WTC11 (cell line): ENCODE results near the gene CACHD1. TPM values are rescaled to one million over a fixed set of nuclear protein-coding genes. Genes with fewer than 3 reads are reported as not detected.

Experiments used
- ATAC-seq: fragments of 200-7000 bp; cut with Tn5 transposase; 2 replicates; pipeline ENCODE4 v1.10.0; 2021; ENCODE audit warnings: mild to moderate bottlenecking, moderate library complexity
- CTCF ChIA-PET: fragments of 300-600 bp; sonication (Branson Sonifier 250); formaldehyde crosslinking; loops from one replicate; lab custom pipeline; 2021; ENCODE audit warnings: antibody characterized with exemption; lab: Charles Lee
- POLR2A ChIA-PET: fragments of 350-600 bp; sonication (Branson Sonifier 250); formaldehyde crosslinking; loops from one replicate; lab custom pipeline; 2021; ENCODE audit warnings: antibody characterized with exemption; lab: Charles Lee
- DNase-seq: peaks from one replicate; pipeline ENCODE4 v3.0.0; 2021; ENCODE audit warnings: low spot score
- H3K27ac Mint-ChIP-seq: 2 replicates; pipeline ENCODE4 v1.8.0; 2021; ENCODE audit warnings: mixed read lengths
- H3K27me3 Mint-ChIP-seq: 2 replicates; pipeline ENCODE4 v1.8.0; 2021; ENCODE audit warnings: low read depth, mild to moderate bottlenecking, moderate library complexity, mixed read lengths
- H3K36me3 Mint-ChIP-seq: 2 replicates; pipeline ENCODE4 v1.8.0; 2021; ENCODE audit warnings: mixed read lengths
- H3K4me1 Mint-ChIP-seq: 2 replicates; pipeline ENCODE4 v1.8.0; 2022; ENCODE audit warnings: mixed read lengths
- H3K4me3 Mint-ChIP-seq: 2 replicates; pipeline ENCODE4 v1.8.0; 2021; ENCODE audit warnings: mild to moderate bottlenecking, moderate library complexity, mixed read lengths
- H3K9me3 Mint-ChIP-seq: 2 replicates; pipeline ENCODE4 v1.8.0; 2021; ENCODE audit warnings: mixed read lengths
- GTF2I ChIP-seq: fragments of 250-450 bp; sonication (Bioruptor Pico); conservative IDR thresholded peaks from 2 replicates; pipeline ENCODE4 v1.4.0; 2021; ENCODE audit warnings: mild to moderate bottlenecking
- KAT7 ChIP-seq: sonication (generic); formaldehyde crosslinking; IDR thresholded peaks from 2 replicates; pipeline ENCODE4 v1.8.1; 2023; ENCODE audit warnings: missing genetic modification reagents, mild to moderate bottlenecking, borderline replicate concordance
- NR3C1 ChIP-seq: sonication (generic); formaldehyde crosslinking; conservative IDR thresholded peaks from 2 replicates; pipeline ENCODE4 v1.8.1; 2023; ENCODE audit warnings: low read depth, mild to moderate bottlenecking, missing genetic modification reagents
- ZBTB21 ChIP-seq: sonication (generic); formaldehyde crosslinking; IDR thresholded peaks from 2 replicates; pipeline ENCODE4 v1.8.1; 2023; ENCODE audit warnings: mild to moderate bottlenecking, missing genetic modification reagents, borderline replicate concordance
- ZNF138 ChIP-seq: sonication (generic); formaldehyde crosslinking; conservative IDR thresholded peaks from 2 replicates; pipeline ENCODE4 v1.8.1; 2022; ENCODE audit warnings: mild to moderate bottlenecking, moderate library complexity, missing genetic modification reagents
- ZNF232 ChIP-seq: sonication (generic); formaldehyde crosslinking; IDR thresholded peaks from 2 replicates; pipeline ENCODE4 v1.8.0; 2022; ENCODE audit warnings: mild to moderate bottlenecking, missing genetic modification reagents
- ZNF263 ChIP-seq: sonication (generic); formaldehyde crosslinking; IDR thresholded peaks from 2 replicates; pipeline ENCODE4 v1.8.1; 2022; ENCODE audit warnings: low read depth, mild to moderate bottlenecking, moderate library complexity, missing genetic modification reagents
- total RNA-seq: library from RNA; stranded (reverse); gene quantifications from 3 replicates; pipeline ENCODE4 v1.2.3, GENCODE V29; 2021
- TF ChIP-seq, protein P1 (sequence below): fragments of 250-450 bp; sonication (Bioruptor Pico); IDR thresholded peaks from 2 replicates; pipeline ENCODE4 v1.8.0; 2021; ENCODE audit warnings: mild to moderate bottlenecking
- TF ChIP-seq, protein P2 (sequence below): fragments of 250-450 bp; sonication (Bioruptor Pico); IDR thresholded peaks from 2 replicates; pipeline ENCODE4 v2.1.2; 2022; ENCODE audit warnings: mild to moderate bottlenecking, moderate library complexity
- TF ChIP-seq, protein P3 (sequence below): sonication (generic); formaldehyde crosslinking; conservative IDR thresholded peaks from 2 replicates; pipeline ENCODE4 v1.8.1; 2022; ENCODE audit warnings: mild to moderate bottlenecking, missing genetic modification reagents
- TF ChIP-seq, protein P4 (sequence below): sonication (generic); formaldehyde crosslinking; IDR thresholded peaks from 2 replicates; pipeline ENCODE4 v1.8.0; 2022; ENCODE audit warnings: missing genetic modification reagents
- TF ChIP-seq, protein P5 (sequence below): fragments of 250-450 bp; sonication (Bioruptor Pico); IDR thresholded peaks from 2 replicates; pipeline ENCODE4 v1.9.0; 2021; ENCODE audit warnings: mild to moderate bottlenecking, borderline replicate concordance
- TF ChIP-seq, protein P6 (sequence below): fragments of 250-450 bp; sonication (Bioruptor Pico); IDR thresholded peaks from 2 replicates; pipeline ENCODE4 v1.9.0; 2021; ENCODE audit warnings: mild to moderate bottlenecking
- TF ChIP-seq, protein P7 (sequence below): sonication (generic); formaldehyde crosslinking; IDR thresholded peaks from 2 replicates; pipeline ENCODE4 v1.8.1; 2023; ENCODE audit warnings: mild to moderate bottlenecking, missing genetic modification reagents

CACHD1 gene
- total RNA-seq, 1 experiment from 2014 or later: 26.3 TPM

DNA sequence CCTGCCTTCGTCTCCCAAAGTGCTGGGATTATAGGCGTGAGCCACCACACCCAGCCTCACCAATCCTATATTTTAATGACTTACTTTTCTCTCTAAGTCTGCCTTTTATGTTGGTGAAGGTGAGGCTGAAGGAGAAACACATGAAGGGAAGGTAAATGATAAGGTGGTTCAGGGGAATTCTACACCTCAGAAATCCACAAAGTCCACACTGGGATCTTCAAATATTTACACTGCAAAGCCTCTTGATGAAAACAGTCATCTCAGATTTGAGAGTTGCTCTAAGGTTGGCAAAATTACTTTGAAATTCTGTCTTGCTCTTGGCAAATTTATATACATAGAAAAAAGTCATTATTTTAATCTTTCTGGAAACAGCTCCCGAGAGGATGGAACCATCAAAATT is 42.0 kb upstream of the CACHD1 start:
- H3K4me3 Mint-ChIP-seq: no peak overlapping the region
- no peak overlapping the region for H3K27ac Mint-ChIP-seq
- peaks cover 9% of the 10 kb centered on the region; the same call in 1 of the 2 replicates for H3K9me3 Mint-ChIP-seq
- no peaks in the 10 kb centered on the region for H3K4me1 Mint-ChIP-seq
- DNase-seq: no peak
- H3K36me3 Mint-ChIP-seq: no peaks in the 10 kb centered on the region
- ChIA-PET CTCF (no interaction called here), POLR2A (no interaction called here)
- H3K27me3 Mint-ChIP-seq: no peaks in the 10 kb centered on the region
- TF ChIP-seq, protein P1, sequence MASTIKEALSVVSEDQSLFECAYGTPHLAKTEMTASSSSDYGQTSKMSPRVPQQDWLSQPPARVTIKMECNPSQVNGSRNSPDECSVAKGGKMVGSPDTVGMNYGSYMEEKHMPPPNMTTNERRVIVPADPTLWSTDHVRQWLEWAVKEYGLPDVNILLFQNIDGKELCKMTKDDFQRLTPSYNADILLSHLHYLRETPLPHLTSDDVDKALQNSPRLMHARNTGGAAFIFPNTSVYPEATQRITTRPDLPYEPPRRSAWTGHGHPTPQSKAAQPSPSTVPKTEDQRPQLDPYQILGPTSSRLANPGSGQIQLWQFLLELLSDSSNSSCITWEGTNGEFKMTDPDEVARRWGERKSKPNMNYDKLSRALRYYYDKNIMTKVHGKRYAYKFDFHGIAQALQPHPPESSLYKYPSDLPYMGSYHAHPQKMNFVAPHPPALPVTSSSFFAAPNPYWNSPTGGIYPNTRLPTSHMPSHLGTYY (CRISPR knock-in tag): no peak
- TF ChIP-seq, protein P2, sequence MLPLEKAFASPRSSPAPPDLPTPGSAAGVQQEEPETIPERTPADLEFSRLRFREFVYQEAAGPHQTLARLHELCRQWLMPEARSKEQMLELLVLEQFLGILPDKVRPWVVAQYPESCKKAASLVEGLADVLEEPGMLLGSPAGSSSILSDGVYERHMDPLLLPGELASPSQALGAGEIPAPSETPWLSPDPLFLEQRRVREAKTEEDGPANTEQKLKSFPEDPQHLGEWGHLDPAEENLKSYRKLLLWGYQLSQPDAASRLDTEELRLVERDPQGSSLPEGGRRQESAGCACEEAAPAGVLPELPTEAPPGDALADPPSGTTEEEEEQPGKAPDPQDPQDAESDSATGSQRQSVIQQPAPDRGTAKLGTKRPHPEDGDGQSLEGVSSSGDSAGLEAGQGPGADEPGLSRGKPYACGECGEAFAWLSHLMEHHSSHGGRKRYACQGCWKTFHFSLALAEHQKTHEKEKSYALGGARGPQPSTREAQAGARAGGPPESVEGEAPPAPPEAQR (CRISPR knock-in tag): no peak
- TF ChIP-seq ZNF232 (CRISPR knock-in tag): no peak
- TF ChIP-seq, protein P3, sequence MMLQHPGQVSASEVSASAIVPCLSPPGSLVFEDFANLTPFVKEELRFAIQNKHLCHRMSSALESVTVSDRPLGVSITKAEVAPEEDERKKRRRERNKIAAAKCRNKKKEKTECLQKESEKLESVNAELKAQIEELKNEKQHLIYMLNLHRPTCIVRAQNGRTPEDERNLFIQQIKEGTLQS (CRISPR knock-in tag): no peak
- TF ChIP-seq ZNF263 (CRISPR knock-in tag): no peak
- TF ChIP-seq, protein P4, sequence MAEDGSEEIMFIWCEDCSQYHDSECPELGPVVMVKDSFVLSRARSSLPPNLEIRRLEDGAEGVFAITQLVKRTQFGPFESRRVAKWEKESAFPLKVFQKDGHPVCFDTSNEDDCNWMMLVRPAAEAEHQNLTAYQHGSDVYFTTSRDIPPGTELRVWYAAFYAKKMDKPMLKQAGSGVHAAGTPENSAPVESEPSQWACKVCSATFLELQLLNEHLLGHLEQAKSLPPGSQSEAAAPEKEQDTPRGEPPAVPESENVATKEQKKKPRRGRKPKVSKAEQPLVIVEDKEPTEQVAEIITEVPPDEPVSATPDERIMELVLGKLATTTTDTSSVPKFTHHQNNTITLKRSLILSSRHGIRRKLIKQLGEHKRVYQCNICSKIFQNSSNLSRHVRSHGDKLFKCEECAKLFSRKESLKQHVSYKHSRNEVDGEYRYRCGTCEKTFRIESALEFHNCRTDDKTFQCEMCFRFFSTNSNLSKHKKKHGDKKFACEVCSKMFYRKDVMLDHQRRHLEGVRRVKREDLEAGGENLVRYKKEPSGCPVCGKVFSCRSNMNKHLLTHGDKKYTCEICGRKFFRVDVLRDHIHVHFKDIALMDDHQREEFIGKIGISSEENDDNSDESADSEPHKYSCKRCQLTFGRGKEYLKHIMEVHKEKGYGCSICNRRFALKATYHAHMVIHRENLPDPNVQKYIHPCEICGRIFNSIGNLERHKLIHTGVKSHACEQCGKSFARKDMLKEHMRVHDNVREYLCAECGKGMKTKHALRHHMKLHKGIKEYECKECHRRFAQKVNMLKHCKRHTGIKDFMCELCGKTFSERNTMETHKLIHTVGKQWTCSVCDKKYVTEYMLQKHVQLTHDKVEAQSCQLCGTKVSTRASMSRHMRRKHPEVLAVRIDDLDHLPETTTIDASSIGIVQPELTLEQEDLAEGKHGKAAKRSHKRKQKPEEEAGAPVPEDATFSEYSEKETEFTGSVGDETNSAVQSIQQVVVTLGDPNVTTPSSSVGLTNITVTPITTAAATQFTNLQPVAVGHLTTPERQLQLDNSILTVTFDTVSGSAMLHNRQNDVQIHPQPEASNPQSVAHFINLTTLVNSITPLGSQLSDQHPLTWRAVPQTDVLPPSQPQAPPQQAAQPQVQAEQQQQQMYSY (CRISPR knock-in tag): no peak
- no peak for TF ChIP-seq ZNF138 (CRISPR knock-in tag)
- TF ChIP-seq, protein P5, sequence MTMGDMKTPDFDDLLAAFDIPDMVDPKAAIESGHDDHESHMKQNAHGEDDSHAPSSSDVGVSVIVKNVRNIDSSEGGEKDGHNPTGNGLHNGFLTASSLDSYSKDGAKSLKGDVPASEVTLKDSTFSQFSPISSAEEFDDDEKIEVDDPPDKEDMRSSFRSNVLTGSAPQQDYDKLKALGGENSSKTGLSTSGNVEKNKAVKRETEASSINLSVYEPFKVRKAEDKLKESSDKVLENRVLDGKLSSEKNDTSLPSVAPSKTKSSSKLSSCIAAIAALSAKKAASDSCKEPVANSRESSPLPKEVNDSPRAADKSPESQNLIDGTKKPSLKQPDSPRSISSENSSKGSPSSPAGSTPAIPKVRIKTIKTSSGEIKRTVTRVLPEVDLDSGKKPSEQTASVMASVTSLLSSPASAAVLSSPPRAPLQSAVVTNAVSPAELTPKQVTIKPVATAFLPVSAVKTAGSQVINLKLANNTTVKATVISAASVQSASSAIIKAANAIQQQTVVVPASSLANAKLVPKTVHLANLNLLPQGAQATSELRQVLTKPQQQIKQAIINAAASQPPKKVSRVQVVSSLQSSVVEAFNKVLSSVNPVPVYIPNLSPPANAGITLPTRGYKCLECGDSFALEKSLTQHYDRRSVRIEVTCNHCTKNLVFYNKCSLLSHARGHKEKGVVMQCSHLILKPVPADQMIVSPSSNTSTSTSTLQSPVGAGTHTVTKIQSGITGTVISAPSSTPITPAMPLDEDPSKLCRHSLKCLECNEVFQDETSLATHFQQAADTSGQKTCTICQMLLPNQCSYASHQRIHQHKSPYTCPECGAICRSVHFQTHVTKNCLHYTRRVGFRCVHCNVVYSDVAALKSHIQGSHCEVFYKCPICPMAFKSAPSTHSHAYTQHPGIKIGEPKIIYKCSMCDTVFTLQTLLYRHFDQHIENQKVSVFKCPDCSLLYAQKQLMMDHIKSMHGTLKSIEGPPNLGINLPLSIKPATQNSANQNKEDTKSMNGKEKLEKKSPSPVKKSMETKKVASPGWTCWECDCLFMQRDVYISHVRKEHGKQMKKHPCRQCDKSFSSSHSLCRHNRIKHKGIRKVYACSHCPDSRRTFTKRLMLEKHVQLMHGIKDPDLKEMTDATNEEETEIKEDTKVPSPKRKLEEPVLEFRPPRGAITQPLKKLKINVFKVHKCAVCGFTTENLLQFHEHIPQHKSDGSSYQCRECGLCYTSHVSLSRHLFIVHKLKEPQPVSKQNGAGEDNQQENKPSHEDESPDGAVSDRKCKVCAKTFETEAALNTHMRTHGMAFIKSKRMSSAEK (CRISPR knock-in tag): no peak
- no peak for TF ChIP-seq NR3C1 (CRISPR knock-in tag)
- TF ChIP-seq, all 79 proteins: peak for 0
- ATAC-seq: no peak

DNA sequence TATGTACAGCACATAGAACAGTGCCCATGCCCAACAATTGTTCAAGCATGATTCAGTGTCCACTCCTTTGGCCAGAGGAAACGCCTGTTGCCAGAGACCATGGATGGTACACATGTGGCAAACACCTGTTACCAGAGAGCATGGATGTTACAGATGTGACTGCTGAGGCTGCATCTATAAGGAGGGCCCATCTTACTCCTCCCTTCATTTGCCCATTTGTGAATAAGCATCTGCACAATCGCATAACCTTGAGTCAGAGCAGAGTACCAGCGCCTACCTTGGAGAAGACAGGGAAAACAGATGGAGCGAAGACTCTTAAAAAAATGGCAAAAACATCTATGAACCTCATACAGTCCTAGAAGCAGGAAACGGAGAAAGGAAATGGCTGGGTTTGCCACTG is 36.6 kb upstream of the CACHD1 start:
- CTCF ChIA-PET: no interaction called here
- ATAC-seq: no peak
- POLR2A ChIA-PET: no interaction called here
- TF ChIP-seq ZBTB21 (CRISPR knock-in tag) (no peak), KAT7 (CRISPR knock-in tag) (no peak), GTF2I (CRISPR knock-in tag) (no peak)
- TF ChIP-seq, protein P6, sequence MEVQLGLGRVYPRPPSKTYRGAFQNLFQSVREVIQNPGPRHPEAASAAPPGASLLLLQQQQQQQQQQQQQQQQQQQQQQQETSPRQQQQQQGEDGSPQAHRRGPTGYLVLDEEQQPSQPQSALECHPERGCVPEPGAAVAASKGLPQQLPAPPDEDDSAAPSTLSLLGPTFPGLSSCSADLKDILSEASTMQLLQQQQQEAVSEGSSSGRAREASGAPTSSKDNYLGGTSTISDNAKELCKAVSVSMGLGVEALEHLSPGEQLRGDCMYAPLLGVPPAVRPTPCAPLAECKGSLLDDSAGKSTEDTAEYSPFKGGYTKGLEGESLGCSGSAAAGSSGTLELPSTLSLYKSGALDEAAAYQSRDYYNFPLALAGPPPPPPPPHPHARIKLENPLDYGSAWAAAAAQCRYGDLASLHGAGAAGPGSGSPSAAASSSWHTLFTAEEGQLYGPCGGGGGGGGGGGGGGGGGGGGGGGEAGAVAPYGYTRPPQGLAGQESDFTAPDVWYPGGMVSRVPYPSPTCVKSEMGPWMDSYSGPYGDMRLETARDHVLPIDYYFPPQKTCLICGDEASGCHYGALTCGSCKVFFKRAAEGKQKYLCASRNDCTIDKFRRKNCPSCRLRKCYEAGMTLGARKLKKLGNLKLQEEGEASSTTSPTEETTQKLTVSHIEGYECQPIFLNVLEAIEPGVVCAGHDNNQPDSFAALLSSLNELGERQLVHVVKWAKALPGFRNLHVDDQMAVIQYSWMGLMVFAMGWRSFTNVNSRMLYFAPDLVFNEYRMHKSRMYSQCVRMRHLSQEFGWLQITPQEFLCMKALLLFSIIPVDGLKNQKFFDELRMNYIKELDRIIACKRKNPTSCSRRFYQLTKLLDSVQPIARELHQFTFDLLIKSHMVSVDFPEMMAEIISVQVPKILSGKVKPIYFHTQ (CRISPR knock-in tag): no peak
- TF ChIP-seq, protein P7, sequence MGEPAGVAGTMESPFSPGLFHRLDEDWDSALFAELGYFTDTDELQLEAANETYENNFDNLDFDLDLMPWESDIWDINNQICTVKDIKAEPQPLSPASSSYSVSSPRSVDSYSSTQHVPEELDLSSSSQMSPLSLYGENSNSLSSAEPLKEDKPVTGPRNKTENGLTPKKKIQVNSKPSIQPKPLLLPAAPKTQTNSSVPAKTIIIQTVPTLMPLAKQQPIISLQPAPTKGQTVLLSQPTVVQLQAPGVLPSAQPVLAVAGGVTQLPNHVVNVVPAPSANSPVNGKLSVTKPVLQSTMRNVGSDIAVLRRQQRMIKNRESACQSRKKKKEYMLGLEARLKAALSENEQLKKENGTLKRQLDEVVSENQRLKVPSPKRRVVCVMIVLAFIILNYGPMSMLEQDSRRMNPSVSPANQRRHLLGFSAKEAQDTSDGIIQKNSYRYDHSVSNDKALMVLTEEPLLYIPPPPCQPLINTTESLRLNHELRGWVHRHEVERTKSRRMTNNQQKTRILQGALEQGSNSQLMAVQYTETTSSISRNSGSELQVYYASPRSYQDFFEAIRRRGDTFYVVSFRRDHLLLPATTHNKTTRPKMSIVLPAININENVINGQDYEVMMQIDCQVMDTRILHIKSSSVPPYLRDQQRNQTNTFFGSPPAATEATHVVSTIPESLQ (CRISPR knock-in tag): no peak
- TF ChIP-seq, protein P3 (CRISPR knock-in tag): no peak

More for the DNA sequence above, 36.6 kb upstream of the CACHD1 start:
- no peak for DNase-seq
- H3K4me1 Mint-ChIP-seq: peaks cover 21% of the 10 kb centered on the region
- no peaks in the 10 kb centered on the region for H3K9me3 Mint-ChIP-seq
- H3K36me3 Mint-ChIP-seq: no peaks in the 10 kb centered on the region
- no peaks in the 10 kb centered on the region for H3K27me3 Mint-ChIP-seq
- H3K27ac Mint-ChIP-seq: no peak overlapping the region
- H3K4me3 Mint-ChIP-seq: no peak overlapping the region
